ENCODE measurements around the gene CDH1. TPM values are rescaled to one million over a fixed set of nuclear protein-coding genes. Genes with fewer than 3 reads are reported as not detected.
A peak's percentile ranks its signal among the peaks of the same experiment; 100 is the strongest.

Gene CDH1
- total RNA-seq, 2 donors from 2014 or later: 95.3 to 107 TPM

- 0 to 3% methylated on average over 30 to 56 of the region's 58 CpGs for WGBS, 2 donors
Observed at GRCh38 chr16:68737730-68738629, 888 bp downstream of the CDH1 start.

GRCh38 chr16:68739964-68740627, 3.0 kb downstream of the CDH1 start:
- peak overlapping the region; percentile 89 to 98 (median 96) for H3K27ac ChIP-seq
- DNase-seq (peak in 3 of 4 donors; percentile 34 to 58 (median 47)), ATAC-seq (no peak)
- no peaks in the 10 kb centered on the region for H3K9me3 ChIP-seq
- H3K36me3 ChIP-seq (replicated peaks in 1 of 2; ENCODE audit: insufficient read depth in 1 of 2, low read depth in 2 of 2): no peaks in the 10 kb centered on the region
- TF ChIP-seq CTCF (IDR thresholded peaks at IDR 0.05) (no peak), POLR2A (IDR thresholded peaks at IDR 0.05) (peak in 2 of 3 donors; percentile 18 to 27)
- no peak overlapping the region for H3K4me3 ChIP-seq
- intact Hi-C loops (cut with DNase I): loop anchor here (10.0 kb wide), 1 partner anchor 55 kb away; no protein-coding TSS in a partner anchor
- H3K4me1 ChIP-seq: peaks cover 65% of the 10 kb centered on the region
- no peaks in the 10 kb centered on the region for H3K27me3 ChIP-seq
- 9 to 10% methylated on average over 7 of the region's 7 CpGs for WGBS, 2 donors

More at GRCh38 chr16:68737730-68738629, 888 bp downstream of the CDH1 start:
- H3K36me3 ChIP-seq (replicated peaks in 1 of 2; ENCODE audit: insufficient read depth in 1 of 2, low read depth in 2 of 2): no peaks in the 10 kb centered on the region
- intact Hi-C loops (cut with DNase I): loop anchor here (10.0 kb wide), 1 partner anchor 57 kb away; no protein-coding TSS in a partner anchor
- peak overlapping the region; percentile 96 to 98 (median 96) for H3K27ac ChIP-seq
- peak; percentile 56 to 79 (median 78) for TF ChIP-seq POLR2A (IDR thresholded peaks at IDR 0.05)
- peak in 4 of 7 experiments; percentile 53 to 58 (median 54) for TF ChIP-seq CTCF (IDR thresholded peaks at IDR 0.05)
- H3K4me3 ChIP-seq: peak overlapping the region; percentile 74 to 94
- H3K27me3 ChIP-seq: no peaks in the 10 kb centered on the region
- ATAC-seq: peak; percentile 62
- peak; percentile 85 to 92 (median 89) for DNase-seq
- H3K9me3 ChIP-seq: no peaks in the 10 kb centered on the region
- H3K4me1 ChIP-seq: peaks cover 57% of the 10 kb centered on the region

GRCh38 chr16:68740628-68741346, 3.7 kb downstream of the CDH1 start:
- Histone ChIP-seq H3K36me3 (replicated peaks in 1 of 2; ENCODE audit: insufficient read depth in 1 of 2, low read depth in 2 of 2) (no peaks in the 10 kb centered on the region), H3K27ac (peak overlapping the region; percentile 89 to 98 (median 96)), H3K27me3 (no peaks in the 10 kb centered on the region), H3K9me3 (no peaks in the 10 kb centered on the region), H3K4me3 (no peak overlapping the region), H3K4me1 (peaks cover 70% of the 10 kb centered on the region)
- intact Hi-C loops (cut with DNase I): no loop called here
- TF ChIP-seq CTCF (IDR thresholded peaks at IDR 0.05): no peak
- TF ChIP-seq POLR2A (IDR thresholded peaks at IDR 0.05): no peak
- DNase-seq: no peak
- WGBS, 2 donors: 31 to 41% methylated on average over 9 of the region's 9 CpGs
- no peak for ATAC-seq

DNA sequence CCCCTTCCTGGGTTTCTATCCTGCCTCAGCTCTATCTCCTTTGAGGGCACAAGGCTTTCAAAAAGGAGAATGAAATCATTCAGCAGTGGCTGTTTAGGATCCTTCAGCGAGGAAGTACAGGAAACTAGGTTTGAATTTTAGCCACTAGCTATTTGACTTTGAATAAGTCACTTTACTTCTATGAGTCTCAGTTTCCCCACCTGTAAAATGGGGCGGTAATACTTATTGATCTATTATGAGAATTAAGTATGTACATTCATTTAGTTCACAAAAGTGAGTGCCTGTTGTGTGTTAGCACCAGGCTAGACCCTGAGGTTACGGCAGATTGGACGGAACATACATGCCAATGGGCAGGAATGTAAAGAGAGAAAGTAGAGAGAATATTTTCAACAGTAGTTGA, 6.6 kb downstream of the CDH1 start:
- WGBS, 2 donors: 51 to 62% methylated on average over 4 of the region's 4 CpGs
- Histone ChIP-seq H3K27ac (peak overlapping the region; percentile 91 to 98 (median 96)), H3K36me3 (replicated peaks in 1 of 2; ENCODE audit: insufficient read depth in 1 of 2, low read depth in 2 of 2) (no peaks in the 10 kb centered on the region), H3K27me3 (no peaks in the 10 kb centered on the region), H3K9me3 (no peaks in the 10 kb centered on the region), H3K4me1 (peaks cover 91% of the 10 kb centered on the region), H3K4me3 (no peak overlapping the region)
- intact Hi-C loops (cut with DNase I): no loop called here
- DNase-seq (no peak), ATAC-seq (no peak)
- no peak for TF ChIP-seq POLR2A (IDR thresholded peaks at IDR 0.05)
- no peak for TF ChIP-seq CTCF (IDR thresholded peaks at IDR 0.05)
